ENCODE results near the gene TUBB8. TPM values are rescaled to one million over a fixed set of nuclear protein-coding genes. Genes with fewer than 3 reads are reported as not detected.
"Not testable (repeated sequence)": the region's sequence is repeated elsewhere in the genome, so short reads cannot be mapped to it uniquely, and the experiment has no call there.

The TUBB8 gene
- polyA plus RNA-seq, 3 donors: 0.43 TPM; not detected in 2

DNA sequence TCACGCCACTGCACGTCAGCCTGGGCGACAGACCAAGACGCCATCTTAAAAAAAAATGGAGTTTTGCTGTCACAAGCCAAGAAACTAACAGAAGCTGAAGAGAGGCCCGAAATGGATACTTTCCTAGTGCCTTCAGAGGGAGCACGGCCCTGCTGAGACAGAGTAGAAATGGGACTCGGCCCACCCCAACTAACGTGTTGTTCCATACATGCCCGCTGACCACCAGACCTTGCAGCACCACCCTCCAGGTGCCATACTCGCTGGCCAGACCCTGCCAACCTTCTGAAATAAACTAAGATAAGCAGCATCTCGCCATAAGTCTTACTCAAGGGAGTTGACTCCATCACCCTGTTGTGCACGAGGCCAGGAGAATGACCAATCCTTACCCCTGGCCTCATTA is 29.5 kb upstream of the TUBB8 start:
- Histone ChIP-seq H3K4me2 (replicated peaks; ENCODE audit: extremely low read depth, low read length, poor library complexity, severe bottlenecking) (no peak overlapping the region), H2AFZ (ENCODE audit: insufficient read depth, low read depth, low read length, poor library complexity, severe bottlenecking) (no peak overlapping the region), H3K27me3 (ENCODE audit: control insufficient read depth in 2 of 2, insufficient read depth in 2 of 2, low read length in 2 of 2) (peaks cover 2 to 27% of the 10 kb centered on the region in 2 donors), H3K9ac (ENCODE audit: insufficient read depth, low read length, poor library complexity, severe bottlenecking) (no peak overlapping the region), H3K79me2 (ENCODE audit: insufficient read depth, low read length) (no peaks in the 10 kb centered on the region), H3K27ac (ENCODE audit: low read depth in 1 of 2, low read length in 2 of 2) (no peak overlapping the region), H3K4me1 (ENCODE audit: control insufficient read depth in 1 of 2, insufficient read depth in 2 of 2, low read length in 2 of 2) (peaks cover 10 to 12% of the 10 kb centered on the region in 2 donors), H3K36me3 (replicated peaks in 1 of 2; ENCODE audit: control insufficient read depth in 1 of 2, insufficient read depth in 2 of 2, low read length in 2 of 2) (no peaks in the 10 kb centered on the region), H3K9me3 (replicated peaks in 1 of 2; ENCODE audit: control insufficient read depth in 1 of 2, insufficient read depth in 1 of 2, low read length in 2 of 2) (no peaks in the 10 kb centered on the region), H3K4me3 (replicated peaks in 1 of 3; ENCODE audit: low read depth in 2 of 3, low read length in 3 of 3) (no peak overlapping the region), H4K20me1 (ENCODE audit: insufficient read depth, low read length) (no peaks in the 10 kb centered on the region)
- TF ChIP-seq, protein P1, sequence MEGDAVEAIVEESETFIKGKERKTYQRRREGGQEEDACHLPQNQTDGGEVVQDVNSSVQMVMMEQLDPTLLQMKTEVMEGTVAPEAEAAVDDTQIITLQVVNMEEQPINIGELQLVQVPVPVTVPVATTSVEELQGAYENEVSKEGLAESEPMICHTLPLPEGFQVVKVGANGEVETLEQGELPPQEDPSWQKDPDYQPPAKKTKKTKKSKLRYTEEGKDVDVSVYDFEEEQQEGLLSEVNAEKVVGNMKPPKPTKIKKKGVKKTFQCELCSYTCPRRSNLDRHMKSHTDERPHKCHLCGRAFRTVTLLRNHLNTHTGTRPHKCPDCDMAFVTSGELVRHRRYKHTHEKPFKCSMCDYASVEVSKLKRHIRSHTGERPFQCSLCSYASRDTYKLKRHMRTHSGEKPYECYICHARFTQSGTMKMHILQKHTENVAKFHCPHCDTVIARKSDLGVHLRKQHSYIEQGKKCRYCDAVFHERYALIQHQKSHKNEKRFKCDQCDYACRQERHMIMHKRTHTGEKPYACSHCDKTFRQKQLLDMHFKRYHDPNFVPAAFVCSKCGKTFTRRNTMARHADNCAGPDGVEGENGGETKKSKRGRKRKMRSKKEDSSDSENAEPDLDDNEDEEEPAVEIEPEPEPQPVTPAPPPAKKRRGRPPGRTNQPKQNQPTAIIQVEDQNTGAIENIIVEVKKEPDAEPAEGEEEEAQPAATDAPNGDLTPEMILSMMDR (IDR thresholded peaks at IDR 0.05): no peak
- H3K36me3 Mint-ChIP-seq: peaks cover 0 to 1% of the 10 kb centered on the region in 2 donors
- H3K4me3 Mint-ChIP-seq: no peak overlapping the region
- peaks cover 14% of the 10 kb centered on the region for H3K4me1 Mint-ChIP-seq
- H3K9me3 Mint-ChIP-seq: peaks cover 0 to 17% (median 0%) of the 10 kb centered on the region in 7 donors
- H3K27me3 Mint-ChIP-seq (ENCODE audit: low read depth in 3 of 3): peaks cover 31 to 51% (median 51%) of the 10 kb centered on the region in 3 donors
- DNase-seq: no peak
- 96% methylated on average over 8 of the region's 12 CpGs for WGBS (ENCODE audit: insufficient coverage)
- no peak overlapping the region for H3K27ac Mint-ChIP-seq
- intact Hi-C loops (cut with micrococcal nuclease): no loop called here

DNA sequence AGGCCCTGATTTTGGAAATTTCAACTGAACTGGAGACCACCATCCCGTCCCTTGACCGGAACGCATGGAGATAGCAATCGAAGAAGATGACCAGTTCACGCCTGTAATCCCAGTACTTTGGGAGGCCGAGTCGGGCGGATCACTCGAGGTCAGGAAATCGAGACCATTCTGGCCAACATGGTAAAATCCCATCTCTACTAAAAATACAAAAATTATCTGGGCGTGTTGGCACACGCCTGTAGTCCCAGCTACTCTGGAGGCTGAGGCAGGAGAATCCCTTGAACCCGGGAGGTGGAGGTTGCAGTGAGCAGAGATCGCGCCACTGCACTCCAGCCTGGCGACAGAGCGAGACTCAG is 25.1 kb upstream of the TUBB8 start:
- peak overlapping the region in 1 of 3 experiments; percentile 72 for H3K4me3 ChIP-seq (replicated peaks in 1 of 3; ENCODE audit: low read depth in 2 of 3, low read length in 3 of 3)
- H3K9me3 ChIP-seq (replicated peaks in 1 of 2; ENCODE audit: control insufficient read depth in 1 of 2, insufficient read depth in 1 of 2, low read length in 2 of 2); DNase-seq; H3K36me3 ChIP-seq (replicated peaks in 1 of 2; ENCODE audit: control insufficient read depth in 1 of 2, insufficient read depth in 2 of 2, low read length in 2 of 2); H4K20me1 ChIP-seq (ENCODE audit: insufficient read depth, low read length); intact Hi-C loops (cut with micrococcal nuclease); H2AFZ ChIP-seq (ENCODE audit: insufficient read depth, low read depth, low read length, poor library complexity, severe bottlenecking); H3K27ac ChIP-seq (ENCODE audit: low read depth in 1 of 2, low read length in 2 of 2); H3K36me3 Mint-ChIP-seq; H3K79me2 ChIP-seq (ENCODE audit: insufficient read depth, low read length); H3K9ac ChIP-seq (ENCODE audit: insufficient read depth, low read length, poor library complexity, severe bottlenecking): not testable (repeated sequence)
- Mint-ChIP-seq H3K4me3 (peak overlapping the region in 1 of 2 donors; percentile 95), H3K4me1 (peaks cover 15% of the 10 kb centered on the region), H3K27ac (peak overlapping the region in 1 of 7 donors; percentile 31), H3K27me3 (ENCODE audit: low read depth in 3 of 3) (peaks cover 46 to 65% (median 63%) of the 10 kb centered on the region in 3 donors), H3K9me3 (peaks cover 0 to 20% (median 3%) of the 10 kb centered on the region in 7 donors)
- peak overlapping the region; percentile 71 for H3K4me2 ChIP-seq (replicated peaks; ENCODE audit: extremely low read depth, low read length, poor library complexity, severe bottlenecking)
- peaks cover 10 to 13% of the 10 kb centered on the region in 2 donors for H3K4me1 ChIP-seq (ENCODE audit: control insufficient read depth in 1 of 2, insufficient read depth in 2 of 2, low read length in 2 of 2)
- 37% methylated on average over 12 of the region's 17 CpGs for WGBS (ENCODE audit: insufficient coverage)
- peaks cover 2 to 32% of the 10 kb centered on the region in 2 donors for H3K27me3 ChIP-seq (ENCODE audit: control insufficient read depth in 2 of 2, insufficient read depth in 2 of 2, low read length in 2 of 2)
